ENCODE results near the gene SHROOM3. TPM values are rescaled to one million over a fixed set of nuclear protein-coding genes. Genes with fewer than 3 reads are reported as not detected.
A peak's percentile ranks its signal among the peaks of the same experiment; 100 is the strongest.

Gene SHROOM3
- total and polyA plus RNA-seq, 2 donors (not counting 3 experiments of a cell fraction or from before 2014, with no cell fraction given), result 2.7 to 6.7 TPM

DNA sequence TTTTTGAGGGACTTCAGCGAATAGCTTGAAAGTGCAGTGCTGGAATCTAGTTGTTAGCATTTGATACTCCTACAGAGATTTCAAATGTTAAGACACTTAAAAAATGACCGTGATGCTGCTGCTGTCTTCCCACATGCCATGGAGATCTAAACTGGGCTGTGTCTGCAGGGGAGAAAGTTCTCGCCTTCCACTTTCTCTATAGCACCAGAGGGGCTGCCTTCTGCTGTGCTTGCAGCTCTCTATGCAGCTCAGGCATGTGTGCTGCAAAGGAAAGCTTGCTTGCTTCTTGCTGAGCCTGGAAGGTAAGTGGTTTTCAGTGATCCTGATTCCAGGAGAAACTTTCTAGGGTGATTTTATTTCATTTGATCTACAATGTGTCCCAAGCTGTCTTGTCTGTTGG lies 325.2 kb downstream of the SHROOM3 start:
- Histone ChIP-seq H3K9ac (replicated peaks; ENCODE audit: extremely low read depth, insufficient read depth, low read length) (no peak overlapping the region), H3K9me1 (replicated peaks; ENCODE audit: control insufficient read depth, extremely low read depth, insufficient read depth, low read length) (no peaks in the 10 kb centered on the region), H3K9me3 (replicated peaks; ENCODE audit: control insufficient read depth, insufficient read depth, low read length) (no peaks in the 10 kb centered on the region), H3K4me2 (ENCODE audit: insufficient read depth, low read length) (no peak overlapping the region), H2AFZ (ENCODE audit: low read depth, low read length) (no peak overlapping the region), H3K79me2 (ENCODE audit: control insufficient read depth, insufficient read depth, low read length) (no peaks in the 10 kb centered on the region), H3K4me1 (ENCODE audit: control insufficient read depth, extremely low read depth, insufficient read depth, low read length) (peaks cover 4% of the 10 kb centered on the region), H3K27me3 (ENCODE audit: control insufficient read depth in 2 of 2, insufficient read depth in 2 of 2, low read length in 2 of 2) (no peaks in the 10 kb centered on the region), H4K20me1 (replicated peaks; ENCODE audit: control insufficient read depth, extremely low read depth, insufficient read depth, low read length) (no peaks in the 10 kb centered on the region), H3K27ac (ENCODE audit: insufficient read depth, low read depth, low read length) (no peak overlapping the region), H3K36me3 (ENCODE audit: control insufficient read depth in 2 of 2, extremely low read depth in 1 of 2, insufficient read depth in 2 of 2, low read length in 2 of 2) (peaks cover 0 to 2% of the 10 kb centered on the region in 2 experiments), H3K4me3 (replicated peaks in 1 of 3; ENCODE audit: insufficient read depth in 1 of 3, low read depth in 1 of 3, low read length in 3 of 3) (no peak overlapping the region)
- TF ChIP-seq FOS (IDR thresholded peaks at IDR 0.05; ENCODE audit: borderline replicate concordance, insufficient read depth, low read length) (no peak), POLR2AphosphoS5 (IDR thresholded peaks at IDR 0.05; ENCODE audit: insufficient read depth, low read depth, low read length) (no peak), EZH2 (IDR thresholded peaks at IDR 0.05; ENCODE audit: borderline replicate concordance, low read depth, low read length, severe bottlenecking) (no peak), GATA2 (IDR thresholded peaks at IDR 0.05; ENCODE audit: insufficient read depth, insufficient read length, low read depth, low read length) (no peak), JUN (IDR thresholded peaks at IDR 0.05; ENCODE audit: borderline replicate concordance, insufficient read depth, insufficient read length, low read depth) (no peak), POLR2A (IDR thresholded peaks at IDR 0.05; ENCODE audit: low read depth, low read length) (no peak), MYC (IDR thresholded peaks at IDR 0.05; ENCODE audit: low read depth, low read length) (no peak)
- TF ChIP-seq, protein P1, sequence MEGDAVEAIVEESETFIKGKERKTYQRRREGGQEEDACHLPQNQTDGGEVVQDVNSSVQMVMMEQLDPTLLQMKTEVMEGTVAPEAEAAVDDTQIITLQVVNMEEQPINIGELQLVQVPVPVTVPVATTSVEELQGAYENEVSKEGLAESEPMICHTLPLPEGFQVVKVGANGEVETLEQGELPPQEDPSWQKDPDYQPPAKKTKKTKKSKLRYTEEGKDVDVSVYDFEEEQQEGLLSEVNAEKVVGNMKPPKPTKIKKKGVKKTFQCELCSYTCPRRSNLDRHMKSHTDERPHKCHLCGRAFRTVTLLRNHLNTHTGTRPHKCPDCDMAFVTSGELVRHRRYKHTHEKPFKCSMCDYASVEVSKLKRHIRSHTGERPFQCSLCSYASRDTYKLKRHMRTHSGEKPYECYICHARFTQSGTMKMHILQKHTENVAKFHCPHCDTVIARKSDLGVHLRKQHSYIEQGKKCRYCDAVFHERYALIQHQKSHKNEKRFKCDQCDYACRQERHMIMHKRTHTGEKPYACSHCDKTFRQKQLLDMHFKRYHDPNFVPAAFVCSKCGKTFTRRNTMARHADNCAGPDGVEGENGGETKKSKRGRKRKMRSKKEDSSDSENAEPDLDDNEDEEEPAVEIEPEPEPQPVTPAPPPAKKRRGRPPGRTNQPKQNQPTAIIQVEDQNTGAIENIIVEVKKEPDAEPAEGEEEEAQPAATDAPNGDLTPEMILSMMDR (IDR thresholded peaks at IDR 0.05; ENCODE audit: extremely low read depth in 1 of 2, insufficient read depth in 1 of 2, low read depth in 1 of 2, low read length in 2 of 2), result no peak
- TF ChIP-seq, protein P2, sequence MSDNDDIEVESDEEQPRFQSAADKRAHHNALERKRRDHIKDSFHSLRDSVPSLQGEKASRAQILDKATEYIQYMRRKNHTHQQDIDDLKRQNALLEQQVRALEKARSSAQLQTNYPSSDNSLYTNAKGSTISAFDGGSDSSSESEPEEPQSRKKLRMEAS (IDR thresholded peaks at IDR 0.05; ENCODE audit: insufficient read depth, insufficient read length), result no peak
- no TSS peak for BruUV-seq (replicated peaks)
- intact Hi-C loops (cut with micrococcal nuclease), result no loop called here
- dilution Hi-C loops (cut with MboI; ENCODE audit: extremely low pct_ligation_motif_present, low sequenced_read_pairs), result no loop called here
- ChIA-PET POLR2A (no interaction called here), CTCF (interaction anchor here (0.6 to 1.4 kb wide), 7 partner anchors 10 to 576 kb away, joined by 3 to 4 read pairs (median 3); no protein-coding TSS in a partner anchor)
- FAIRE-seq (peak; percentile 12), DNase-seq (ENCODE audit: low read depth, low spot score) (no peak)

All from endothelial cell of umbilical vein (primary cell).